HG02678 (cell line): Measurements from ENCODE around the gene EMILIN1.

Experiments used
- ATAC-seq: cut with Tn5 transposase; IDR thresholded peaks from one replicate; pipeline ENCODE4 v1.9.1; 2021; ENCODE audit warnings: mild to moderate bottlenecking, moderate library complexity; ENCODE audit not compliant: unreplicated experiment

Gene EMILIN1

DNA sequence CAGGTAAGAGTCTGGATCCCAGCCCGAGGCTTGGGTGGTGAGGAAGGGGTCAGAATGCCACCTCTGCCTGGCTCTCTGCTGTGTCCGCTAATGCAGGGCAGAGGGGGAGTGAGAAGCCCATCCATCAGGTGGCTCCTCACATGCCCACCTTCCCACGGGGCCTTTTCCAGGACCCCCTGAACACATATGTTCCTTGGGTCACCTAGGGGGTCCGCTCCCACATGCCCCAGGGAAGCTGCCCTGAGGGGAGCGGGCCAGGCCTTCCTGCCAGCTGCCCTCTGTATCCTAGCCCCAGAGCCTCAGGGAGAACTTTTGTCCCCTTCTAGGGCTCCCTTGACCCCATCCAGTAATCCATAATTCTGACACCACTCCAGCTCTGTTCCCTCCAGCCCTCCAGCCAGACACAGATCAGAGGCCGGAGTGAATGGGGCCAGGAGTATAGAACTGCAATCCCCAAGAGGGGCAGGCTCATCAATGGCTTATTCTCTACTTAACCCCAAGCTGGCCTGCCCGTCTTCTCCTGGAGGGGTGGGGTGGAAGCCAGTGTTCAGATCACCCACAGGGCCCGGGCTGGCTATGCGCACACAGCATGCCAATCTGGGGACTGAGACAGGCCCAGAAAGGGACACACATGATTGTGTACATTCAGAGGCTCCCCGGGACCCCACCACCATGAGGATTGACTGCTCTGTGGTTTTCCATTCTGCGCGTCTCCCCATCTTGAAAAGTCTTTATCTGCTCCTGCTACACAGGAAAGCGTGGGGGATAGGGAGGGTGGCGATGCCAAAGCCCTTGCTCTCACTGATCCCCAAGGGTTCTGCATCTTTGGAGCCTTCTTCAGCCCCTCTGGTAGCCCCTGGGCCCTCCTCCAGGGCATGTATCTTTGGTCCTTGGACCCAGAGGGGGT, 1.1 kb downstream of the EMILIN1 start:
- no peak for ATAC-seq

DNA sequence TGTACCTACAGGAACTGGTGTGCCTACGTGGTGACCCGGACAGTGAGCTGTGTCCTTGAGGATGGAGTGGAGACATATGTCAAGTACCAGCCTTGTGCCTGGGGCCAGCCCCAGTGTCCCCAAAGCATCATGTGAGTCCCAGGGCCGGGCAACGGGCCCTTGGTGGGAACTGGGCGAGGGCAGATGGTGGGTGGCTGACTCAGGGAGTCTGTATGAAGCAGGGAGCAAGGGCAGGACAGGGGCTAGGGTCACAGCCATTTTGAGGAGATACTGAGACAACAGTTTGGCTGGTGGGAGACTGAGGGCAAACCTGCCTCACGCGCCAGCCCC, 1.7 kb downstream of the EMILIN1 start:
- no peak for ATAC-seq

GRCh38 chr2:27080603-27080936, 2.2 kb downstream of the EMILIN1 start:
- ATAC-seq: no peak

GRCh38 chr2:27081984-27082772, 3.8 kb downstream of the EMILIN1 start:
- no peak for ATAC-seq

- ATAC-seq: no peak
These were observed 4.5 kb downstream of the EMILIN1 start for GRCh38 chr2:27082773-27083409.

GRCh38 chr2:27083410-27084296, 5.2 kb downstream of the EMILIN1 start:
- ATAC-seq: no peak

GRCh38 chr2:27084297-27085061, 6.1 kb downstream of the EMILIN1 start:
- no peak for ATAC-seq

- ATAC-seq: no peak
These were observed 6.8 kb downstream of the EMILIN1 start for GRCh38 chr2:27085062-27085672.

- ATAC-seq: peak; percentile 7
These were observed 7.3 kb downstream of the EMILIN1 start for GRCh38 chr2:27085673-27086089.

DNA sequence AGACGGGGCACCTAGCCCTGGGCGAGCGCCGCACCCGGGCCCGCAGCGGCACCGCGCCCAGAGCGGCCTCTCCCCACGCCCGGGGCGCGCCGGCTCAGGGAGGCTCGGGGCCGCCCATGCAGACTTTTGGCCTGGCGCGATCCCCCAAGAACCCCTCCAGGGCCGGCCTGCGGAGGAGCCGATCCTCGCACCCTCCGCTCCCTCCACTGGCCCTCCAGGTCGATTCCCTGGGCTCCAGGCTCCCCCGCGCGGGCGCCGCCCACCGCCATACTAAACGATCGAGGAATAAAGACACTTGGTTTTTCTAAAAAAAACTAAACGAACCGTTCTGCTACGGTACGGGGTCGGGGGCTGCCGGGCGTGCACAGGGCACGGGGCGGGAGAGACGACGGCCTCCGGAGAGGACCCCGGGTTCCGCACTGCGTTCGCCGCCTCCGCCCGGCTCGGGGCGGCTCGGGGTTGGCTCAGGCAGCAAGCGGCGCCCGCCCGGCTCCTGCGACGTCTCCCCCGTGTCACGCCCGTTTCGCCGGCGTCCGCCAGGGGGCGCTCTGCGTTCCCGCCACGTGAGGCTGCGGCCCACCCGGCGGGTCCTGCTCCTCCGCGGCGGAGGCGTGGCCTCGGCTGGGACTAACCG, 7.8 kb downstream of the EMILIN1 start:
- peak; percentile 82 for ATAC-seq

GRCh38 chr2:27086724-27087593, 8.5 kb downstream of the EMILIN1 start, which contains the start of gene KHK:
KHK (plus strand) TSS chr2:27086772; CDS start chr2:27087260, 488 bp downstream.
- no peak for ATAC-seq

DNA sequence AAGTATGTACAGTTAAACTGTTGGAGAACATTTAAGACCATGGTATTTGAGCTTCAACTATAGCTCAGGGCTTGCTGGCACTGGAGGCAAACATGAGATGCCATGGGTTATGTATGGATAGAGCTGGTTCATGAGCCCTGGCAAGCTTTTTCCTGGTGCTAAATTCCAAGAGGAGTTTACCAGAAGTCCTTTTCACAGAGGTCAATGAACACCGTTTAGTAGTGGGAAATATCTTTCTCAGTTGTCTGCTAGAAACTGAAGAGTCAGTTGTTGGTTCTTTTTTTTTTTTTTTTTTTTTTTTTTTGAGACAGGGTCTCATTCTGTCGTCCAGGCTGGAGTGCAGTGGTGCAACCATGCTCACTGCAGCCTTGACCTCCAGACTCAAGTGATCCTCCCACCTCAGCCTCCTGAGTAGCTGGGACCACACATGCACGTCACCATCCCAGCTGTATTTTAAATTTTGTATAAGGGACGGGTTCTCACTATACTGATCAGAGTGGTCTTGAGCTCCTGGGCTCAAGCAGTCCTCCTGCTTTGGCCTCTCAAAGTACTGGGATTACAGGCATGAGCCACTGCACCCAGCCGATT, 9.5 kb downstream of the EMILIN1 start:
- ATAC-seq: no peak

- ATAC-seq: no peak
These were observed 10.2 kb downstream of the EMILIN1 start for GRCh38 chr2:27088634-27089033.

GRCh38 chr2:27089111-27089954, 10.9 kb downstream of the EMILIN1 start:
- no peak for ATAC-seq

DNA sequence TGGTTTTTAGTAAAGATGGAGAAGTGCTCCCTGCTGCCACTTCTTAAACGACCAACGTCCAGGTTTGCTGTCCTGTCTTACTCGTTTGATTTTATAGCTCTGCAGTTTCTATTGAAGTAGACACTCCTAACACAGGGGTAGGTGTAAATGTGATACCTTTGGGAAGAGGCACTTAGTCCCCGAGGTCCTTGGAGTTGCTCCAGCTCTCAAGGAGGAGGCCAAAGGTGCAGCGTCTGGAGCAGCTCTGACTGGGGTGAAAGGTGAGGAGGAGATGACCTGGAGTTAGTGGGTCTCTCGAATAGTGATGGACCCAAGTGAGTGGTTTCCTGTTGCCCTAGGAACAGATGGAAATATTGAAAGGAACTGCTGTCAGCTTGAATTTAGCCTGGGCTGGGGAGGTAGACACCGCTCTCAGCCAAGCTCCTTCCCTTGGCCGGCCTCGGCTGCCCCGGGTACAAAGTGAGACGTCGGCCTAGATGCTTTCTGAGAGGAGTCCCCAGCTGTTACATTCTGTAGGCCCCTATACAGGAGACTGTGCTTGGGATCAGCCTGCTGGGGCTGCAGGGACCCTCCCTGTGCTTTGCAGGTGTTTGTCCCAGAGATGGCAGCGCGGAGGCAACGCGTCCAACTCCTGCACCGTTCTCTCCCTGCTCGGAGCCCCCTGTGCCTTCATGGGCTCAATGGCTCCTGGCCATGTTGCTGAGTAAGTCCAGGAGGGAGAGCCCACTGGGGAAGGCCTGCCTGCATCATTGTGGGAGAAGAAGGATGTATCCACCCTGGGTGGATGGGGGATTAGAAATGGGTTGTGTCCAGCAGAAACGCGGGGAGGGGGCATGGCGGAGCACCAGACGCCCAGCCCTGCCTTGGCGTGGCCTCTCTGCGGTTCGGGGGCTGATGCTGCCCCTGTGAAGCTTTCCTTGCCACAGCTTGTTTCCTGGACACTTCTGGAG, 13.6 kb downstream of the EMILIN1 start:
- ATAC-seq: no peak
